ENCODE measurements around the gene GUCY2D. TPM values are rescaled to one million over a fixed set of nuclear protein-coding genes. Genes with fewer than 3 reads are reported as not detected.
A peak's percentile ranks its signal among the peaks of the same experiment; 100 is the strongest.

GUCY2D gene
- total RNA-seq, 2 experiments from 2014 or later, result not detected

DNA sequence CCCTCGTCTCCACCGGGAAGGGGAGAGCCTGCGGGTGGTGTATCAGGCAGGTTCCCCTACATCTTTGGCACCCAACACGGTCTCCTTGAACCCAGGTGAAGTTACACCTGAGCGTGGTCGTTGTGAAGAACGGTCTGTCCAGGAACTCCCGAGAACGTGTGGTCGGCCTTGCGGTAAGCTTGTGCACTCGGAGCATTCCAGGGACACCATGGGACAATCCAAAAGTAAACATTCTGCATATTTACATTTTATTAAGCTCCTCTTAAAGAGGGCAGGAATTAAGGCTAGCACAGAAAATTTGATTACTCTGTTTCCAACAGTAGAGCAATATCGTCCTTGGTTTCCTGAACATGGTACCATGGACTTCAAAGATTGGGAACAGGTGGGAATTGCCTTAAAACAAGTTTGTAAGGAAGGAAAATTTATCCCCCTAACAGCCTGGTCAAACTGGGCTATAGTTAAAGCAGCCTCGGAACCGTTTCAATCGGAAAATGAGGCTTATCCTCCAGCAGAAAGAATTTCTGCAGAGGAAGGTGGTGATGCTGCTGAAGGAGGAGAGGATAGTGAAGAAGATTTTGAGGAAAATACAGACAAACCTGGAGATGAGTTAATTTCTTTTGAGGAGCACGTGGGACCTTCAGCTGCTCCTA, 54.7 kb downstream of the GUCY2D start:
- intact Hi-C loops (cut with micrococcal nuclease; ENCODE audit: unreplicated experiment), result loop anchor here (1.0 to 5.0 kb wide), 3 partner anchors 40 to 145 kb away; no protein-coding TSS in a partner anchor
- Histone ChIP-seq H3K4me1 (ENCODE audit: insufficient read depth, low read length, poor library complexity, severe bottlenecking) (peaks cover 27% of the 10 kb centered on the region), H3K4me3 (ENCODE audit: low read depth, low read length, poor library complexity, severe bottlenecking) (no peak overlapping the region), H3K27ac (ENCODE audit: low read depth, low read length, poor library complexity, severe bottlenecking) (no peak overlapping the region), H3K36me3 (ENCODE audit: insufficient read depth, low read length) (no peaks in the 10 kb centered on the region), H3K9me3 (ENCODE audit: low read length) (no peaks in the 10 kb centered on the region), H3K9me2 (ENCODE audit: insufficient read depth, low read length) (no peaks in the 10 kb centered on the region), H2AFZ (ENCODE audit: low read length) (peak overlapping the region; percentile 60), H3K79me2 (ENCODE audit: insufficient read depth, low read depth, low read length) (no peaks in the 10 kb centered on the region), H3K4me2 (ENCODE audit: low read length) (no peak overlapping the region; the same call in 1 of the 2 replicates), H4K20me1 (ENCODE audit: insufficient read depth, low read length) (no peaks in the 10 kb centered on the region)
- no TSS peak for BruUV-seq (replicated peaks)
- ChIA-PET POLR2A (interaction anchor here (1.0 kb wide), 1 partner anchor 67 kb away, joined by 3 read pairs; no protein-coding TSS in a partner anchor), CTCF (ENCODE audit: unreplicated experiment) (interaction anchor here (1.4 kb wide), 1 partner anchor 48 kb away, joined by 3 read pairs; no protein-coding TSS in a partner anchor)
- no peak for DNase-seq (ENCODE audit: low spot score)
- TF ChIP-seq EZH2phosphoT487 (IDR thresholded peaks at IDR 0.05; ENCODE audit: borderline replicate concordance, low read depth, low read length), result no peak
- TF ChIP-seq, protein P1, sequence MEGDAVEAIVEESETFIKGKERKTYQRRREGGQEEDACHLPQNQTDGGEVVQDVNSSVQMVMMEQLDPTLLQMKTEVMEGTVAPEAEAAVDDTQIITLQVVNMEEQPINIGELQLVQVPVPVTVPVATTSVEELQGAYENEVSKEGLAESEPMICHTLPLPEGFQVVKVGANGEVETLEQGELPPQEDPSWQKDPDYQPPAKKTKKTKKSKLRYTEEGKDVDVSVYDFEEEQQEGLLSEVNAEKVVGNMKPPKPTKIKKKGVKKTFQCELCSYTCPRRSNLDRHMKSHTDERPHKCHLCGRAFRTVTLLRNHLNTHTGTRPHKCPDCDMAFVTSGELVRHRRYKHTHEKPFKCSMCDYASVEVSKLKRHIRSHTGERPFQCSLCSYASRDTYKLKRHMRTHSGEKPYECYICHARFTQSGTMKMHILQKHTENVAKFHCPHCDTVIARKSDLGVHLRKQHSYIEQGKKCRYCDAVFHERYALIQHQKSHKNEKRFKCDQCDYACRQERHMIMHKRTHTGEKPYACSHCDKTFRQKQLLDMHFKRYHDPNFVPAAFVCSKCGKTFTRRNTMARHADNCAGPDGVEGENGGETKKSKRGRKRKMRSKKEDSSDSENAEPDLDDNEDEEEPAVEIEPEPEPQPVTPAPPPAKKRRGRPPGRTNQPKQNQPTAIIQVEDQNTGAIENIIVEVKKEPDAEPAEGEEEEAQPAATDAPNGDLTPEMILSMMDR (conservative IDR thresholded peaks at IDR 0.05; ENCODE audit: low read length), result no peak

DNA sequence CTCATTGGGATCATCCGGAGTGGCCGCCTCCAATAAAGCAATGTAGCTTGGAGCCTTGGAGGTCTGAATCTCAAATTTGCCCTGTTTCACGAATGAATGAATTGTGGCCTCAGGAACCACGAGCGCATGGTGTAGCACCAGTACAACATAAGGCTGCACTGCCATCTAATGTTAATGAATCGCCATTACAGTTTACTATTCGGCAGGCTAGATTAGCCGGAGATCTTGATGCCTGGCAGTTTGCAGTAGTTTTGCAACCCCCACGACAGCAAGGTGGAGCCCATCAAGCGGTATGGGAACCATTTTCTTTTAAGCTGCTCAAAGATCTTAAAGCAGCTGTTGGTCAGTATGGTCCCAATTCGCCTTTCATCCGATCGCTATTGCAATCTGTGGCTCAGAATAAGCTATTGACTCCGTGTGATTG, 55.3 kb downstream of the GUCY2D start:
- Histone ChIP-seq H3K36me3 (ENCODE audit: insufficient read depth, low read length) (no peaks in the 10 kb centered on the region), H4K20me1 (ENCODE audit: insufficient read depth, low read length) (no peaks in the 10 kb centered on the region), H3K79me2 (ENCODE audit: insufficient read depth, low read depth, low read length) (no peaks in the 10 kb centered on the region), H2AFZ (ENCODE audit: low read length) (peak overlapping the region; percentile 60), H3K9me2 (ENCODE audit: insufficient read depth, low read length) (no peaks in the 10 kb centered on the region), H3K4me3 (ENCODE audit: low read depth, low read length, poor library complexity, severe bottlenecking) (no peak overlapping the region), H3K27ac (ENCODE audit: low read depth, low read length, poor library complexity, severe bottlenecking) (no peak overlapping the region), H3K4me1 (ENCODE audit: insufficient read depth, low read length, poor library complexity, severe bottlenecking) (peaks cover 27% of the 10 kb centered on the region), H3K4me2 (ENCODE audit: low read length) (peak overlapping the region; percentile 21; the same call in 1 of the 2 replicates), H3K9me3 (ENCODE audit: low read length) (no peaks in the 10 kb centered on the region)
- ChIA-PET CTCF (ENCODE audit: unreplicated experiment) (interaction anchor here (0.8 to 1.4 kb wide), 2 partner anchors 47 to 53 kb away, joined by 3 read pairs; no protein-coding TSS in a partner anchor), POLR2A (no interaction called here)
- DNase-seq (ENCODE audit: low spot score), result peak; percentile 90
- TF ChIP-seq EZH2phosphoT487 (IDR thresholded peaks at IDR 0.05; ENCODE audit: borderline replicate concordance, low read depth, low read length), result no peak
- TF ChIP-seq, protein P1 (conservative IDR thresholded peaks at IDR 0.05; ENCODE audit: low read length), result peak; percentile 85
- intact Hi-C loops (cut with micrococcal nuclease; ENCODE audit: unreplicated experiment), result loop anchor here (1.0 to 5.0 kb wide), 3 partner anchors 41 to 145 kb away; no protein-coding TSS in a partner anchor
- no TSS peak for BruUV-seq (replicated peaks)

DNA sequence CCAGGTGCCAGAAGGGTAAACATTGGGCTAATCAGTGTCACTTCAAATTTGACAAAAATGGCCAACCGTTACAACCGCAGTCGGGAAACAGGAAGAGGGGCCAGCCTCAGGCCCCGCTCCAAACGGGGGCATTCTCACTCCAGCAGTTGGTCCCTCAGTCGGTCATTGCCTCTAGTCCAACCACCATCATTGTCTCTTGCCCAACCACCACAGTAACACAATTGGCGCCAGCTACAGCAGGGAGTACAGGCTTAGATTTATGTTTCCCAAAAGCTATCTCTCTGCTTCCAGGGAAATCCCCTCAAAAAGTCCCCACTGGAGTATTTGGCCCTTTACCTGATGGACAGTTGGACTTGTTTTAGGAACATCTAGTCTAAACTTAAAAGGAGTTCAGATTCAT, 56.7 kb downstream of the GUCY2D start:
- intact Hi-C loops (cut with micrococcal nuclease; ENCODE audit: unreplicated experiment), result loop anchor here (5.0 kb wide), 1 partner anchor 147 kb away; no protein-coding TSS in a partner anchor
- POLR2A ChIA-PET, result no interaction called here
- CTCF ChIA-PET (ENCODE audit: unreplicated experiment), result interaction anchor here (0.6 to 1.0 kb wide), 4 partner anchors 17 to 97 kb away, joined by 3 read pairs; no protein-coding TSS in a partner anchor

More for the DNA sequence above, 56.7 kb downstream of the GUCY2D start:
- BruUV-seq (replicated peaks), result no TSS peak
- no peaks in the 10 kb centered on the region for H3K9me2 ChIP-seq (ENCODE audit: insufficient read depth, low read length)
- no peak for TF ChIP-seq EZH2phosphoT487 (IDR thresholded peaks at IDR 0.05; ENCODE audit: borderline replicate concordance, low read depth, low read length)
- TF ChIP-seq, protein P1 (conservative IDR thresholded peaks at IDR 0.05; ENCODE audit: low read length), result no peak
- H3K4me3 ChIP-seq (ENCODE audit: low read depth, low read length, poor library complexity, severe bottlenecking), result no peak overlapping the region
- DNase-seq (ENCODE audit: low spot score), result no peak
- H3K79me2 ChIP-seq (ENCODE audit: insufficient read depth, low read depth, low read length), result no peaks in the 10 kb centered on the region
- H3K36me3 ChIP-seq (ENCODE audit: insufficient read depth, low read length), result no peaks in the 10 kb centered on the region
- H3K4me1 ChIP-seq (ENCODE audit: insufficient read depth, low read length, poor library complexity, severe bottlenecking), result peaks cover 27% of the 10 kb centered on the region
- no peak overlapping the region for H3K4me2 ChIP-seq (ENCODE audit: low read length)
- H2AFZ ChIP-seq (ENCODE audit: low read length), result peak overlapping the region; percentile 34; the same call in 1 of the 2 replicates
- H3K9me3 ChIP-seq (ENCODE audit: low read length), result no peaks in the 10 kb centered on the region
- H3K27ac ChIP-seq (ENCODE audit: low read depth, low read length, poor library complexity, severe bottlenecking), result no peak overlapping the region
- H4K20me1 ChIP-seq (ENCODE audit: insufficient read depth, low read length), result no peaks in the 10 kb centered on the region

Measured in OCI-LY7 (cell line).